Effector memory CD8-positive, alpha-beta T cell (primary cell): ENCODE data around the gene SEZ6.
A peak's percentile ranks its signal among the peaks of the same experiment; 100 is the strongest.

Experiments
- ATAC-seq: fragments of 150-1000 bp; cut with Tn5 transposase; replicated peaks from 2 replicates; pipeline ENCODE4 v1.10.0; 2021; ENCODE audit warnings: mild to moderate bottlenecking, moderate library complexity
- DNase-seq, 3 experiments: peaks; one replicate each; pipeline ENCODE4 v3.0.0; 2021
- H3K27ac Mint-ChIP-seq, 2 donors: one replicate each; pipeline ENCODE4 v1.8.0; 2022; ENCODE audit warnings: mild to moderate bottlenecking in 2 of 2, mixed read lengths in 2 of 2, moderate library complexity in 2 of 2
- H3K27me3 Mint-ChIP-seq, 2 donors: one replicate each; pipeline ENCODE4 v1.8.0; 2022; ENCODE audit warnings: mixed read lengths in 2 of 2
- H3K36me3 Mint-ChIP-seq: one replicate; pipeline ENCODE4 v1.8.0; 2022; ENCODE audit warnings: mild to moderate bottlenecking, moderate library complexity, mixed read lengths; ENCODE audit not compliant: insufficient read depth
- H3K4me1 Mint-ChIP-seq, 2 donors: one replicate each; pipeline ENCODE4 v1.8.0; 2022; ENCODE audit warnings: low read depth in 2 of 2, mixed read lengths in 2 of 2
- H3K4me3 Mint-ChIP-seq, 2 donors: one replicate each; pipeline ENCODE4 v1.8.0; 2022; ENCODE audit warnings: mild to moderate bottlenecking in 2 of 2, mixed read lengths in 2 of 2, moderate library complexity in 2 of 2
- H3K9me3 Mint-ChIP-seq, 2 donors: one replicate each; pipeline ENCODE4 v1.8.0; 2022; ENCODE audit warnings: mixed read lengths in 2 of 2

The SEZ6 gene

GRCh38 chr17:28928061-28928460 is 77.8 kb downstream of the SEZ6 start:
- Mint-ChIP-seq H3K27ac (peak overlapping the region; percentile 95 to 98), H3K4me1 (peaks cover 49% of the 10 kb centered on the region in 2 donors), H3K4me3 (peak overlapping the region in 1 of 2 donors; percentile 2), H3K27me3 (no peaks in the 10 kb centered on the region), H3K36me3 (peaks cover 44% of the 10 kb centered on the region), H3K9me3 (no peaks in the 10 kb centered on the region)
- no peak for ATAC-seq
- no peak for DNase-seq

- H3K4me1 Mint-ChIP-seq, result peaks cover 49 to 50% of the 10 kb centered on the region in 2 donors
- H3K27ac Mint-ChIP-seq, result peak overlapping the region; percentile 95 to 98
- DNase-seq (no peak), ATAC-seq (no peak)
- H3K27me3 Mint-ChIP-seq, result no peaks in the 10 kb centered on the region
- H3K4me3 Mint-ChIP-seq, result peak overlapping the region; percentile 61 to 75
- peaks cover 49% of the 10 kb centered on the region for H3K36me3 Mint-ChIP-seq
- H3K9me3 Mint-ChIP-seq, result no peaks in the 10 kb centered on the region
Observed at GRCh38 chr17:28926786-28927185, 79.0 kb downstream of the SEZ6 start.

- Mint-ChIP-seq H3K27ac (peak overlapping the region; percentile 95 to 98), H3K4me3 (peak overlapping the region; percentile 61 to 75), H3K9me3 (no peaks in the 10 kb centered on the region), H3K4me1 (peaks cover 45 to 52% of the 10 kb centered on the region in 2 donors), H3K27me3 (no peaks in the 10 kb centered on the region), H3K36me3 (peaks cover 53% of the 10 kb centered on the region)
- DNase-seq (no peak), ATAC-seq (no peak)
Observed at GRCh38 chr17:28926366-28926765, 79.5 kb downstream of the SEZ6 start.

- Mint-ChIP-seq H3K36me3 (peaks cover 57% of the 10 kb centered on the region), H3K27me3 (no peaks in the 10 kb centered on the region), H3K9me3 (no peaks in the 10 kb centered on the region), H3K27ac (peak overlapping the region; percentile 95 to 98), H3K4me3 (peak overlapping the region; percentile 61 to 75), H3K4me1 (peaks cover 45 to 52% of the 10 kb centered on the region in 2 donors)
- ATAC-seq, result peak; percentile 96
- peak; percentile 48 to 57 (median 53) for DNase-seq
Observed at GRCh38 chr17:28925912-28926365, 79.9 kb downstream of the SEZ6 start.

GRCh38 chr17:28920201-28920600 is 85.6 kb downstream of the SEZ6 start:
- H3K27ac Mint-ChIP-seq, result peak overlapping the region in 1 of 2 donors; percentile 74
- H3K36me3 Mint-ChIP-seq, result peaks cover 92% of the 10 kb centered on the region
- no peak for ATAC-seq
- no peak for DNase-seq
- no peaks in the 10 kb centered on the region for H3K9me3 Mint-ChIP-seq
- H3K4me3 Mint-ChIP-seq, result no peak overlapping the region
- H3K27me3 Mint-ChIP-seq, result no peaks in the 10 kb centered on the region
- H3K4me1 Mint-ChIP-seq, result peaks cover 14 to 21% of the 10 kb centered on the region in 2 donors

GRCh38 chr17:28918295-28918694 is 87.5 kb downstream of the SEZ6 start:
- Mint-ChIP-seq H3K27ac (peak overlapping the region in 1 of 2 donors; percentile 23), H3K4me3 (no peak overlapping the region), H3K9me3 (no peaks in the 10 kb centered on the region), H3K27me3 (no peaks in the 10 kb centered on the region), H3K4me1 (peaks cover 7 to 9% of the 10 kb centered on the region in 2 donors), H3K36me3 (peaks cover 97% of the 10 kb centered on the region)
- DNase-seq (no peak), ATAC-seq (no peak)

- H3K9me3 Mint-ChIP-seq, result no peaks in the 10 kb centered on the region
- peak overlapping the region; percentile 23 to 68 for H3K27ac Mint-ChIP-seq
- DNase-seq (no peak), ATAC-seq (no peak)
- peaks cover 7 to 8% of the 10 kb centered on the region in 2 donors for H3K4me1 Mint-ChIP-seq
- H3K36me3 Mint-ChIP-seq, result peaks cover 97% of the 10 kb centered on the region
- no peak overlapping the region for H3K4me3 Mint-ChIP-seq
- no peaks in the 10 kb centered on the region for H3K27me3 Mint-ChIP-seq
Observed at GRCh38 chr17:28917465-28917864, 88.4 kb downstream of the SEZ6 start.

- Mint-ChIP-seq H3K4me3 (no peak overlapping the region), H3K4me1 (peaks cover 7 to 8% of the 10 kb centered on the region in 2 donors), H3K27ac (peak overlapping the region in 1 of 2 donors; percentile 68), H3K9me3 (no peaks in the 10 kb centered on the region), H3K36me3 (peaks cover 97% of the 10 kb centered on the region), H3K27me3 (no peaks in the 10 kb centered on the region)
- ATAC-seq, result no peak
- DNase-seq, result no peak
Observed at GRCh38 chr17:28917029-28917428, 88.8 kb downstream of the SEZ6 start.

GRCh38 chr17:28916302-28916934 is 89.4 kb downstream of the SEZ6 start:
- no peaks in the 10 kb centered on the region for H3K9me3 Mint-ChIP-seq
- ATAC-seq (peak; percentile 79), DNase-seq (peak in 1 of 3 experiments; percentile 26)
- H3K4me3 Mint-ChIP-seq, result no peak overlapping the region
- H3K36me3 Mint-ChIP-seq, result peaks cover 97% of the 10 kb centered on the region
- peaks cover 4 to 7% of the 10 kb centered on the region in 2 donors for H3K4me1 Mint-ChIP-seq
- no peaks in the 10 kb centered on the region for H3K27me3 Mint-ChIP-seq
- H3K27ac Mint-ChIP-seq, result peak overlapping the region; percentile 17 to 60

GRCh38 chr17:28912938-28913333 is 92.9 kb downstream of the SEZ6 start:
- ATAC-seq (no peak), DNase-seq (no peak)
- Mint-ChIP-seq H3K27ac (peak overlapping the region; percentile 62 to 79), H3K4me1 (peaks cover 4 to 7% of the 10 kb centered on the region in 2 donors), H3K4me3 (no peak overlapping the region), H3K27me3 (no peaks in the 10 kb centered on the region), H3K36me3 (peaks cover 89% of the 10 kb centered on the region), H3K9me3 (no peaks in the 10 kb centered on the region)

GRCh38 chr17:28912281-28912937 is 93.4 kb downstream of the SEZ6 start:
- Mint-ChIP-seq H3K27me3 (no peaks in the 10 kb centered on the region), H3K4me1 (peaks cover 4 to 7% of the 10 kb centered on the region in 2 donors), H3K27ac (peak overlapping the region; percentile 62 to 79), H3K4me3 (no peak overlapping the region), H3K36me3 (peaks cover 86% of the 10 kb centered on the region), H3K9me3 (no peaks in the 10 kb centered on the region)
- no peak for DNase-seq
- ATAC-seq, result peak; percentile 50

- H3K27ac Mint-ChIP-seq, result peak overlapping the region; percentile 62 to 79
- no peaks in the 10 kb centered on the region for H3K27me3 Mint-ChIP-seq
Observed at GRCh38 chr17:28911411-28912045, 94.3 kb downstream of the SEZ6 start.

GRCh38 chr17:28910534-28910933 is 95.3 kb downstream of the SEZ6 start:
- DNase-seq, result no peak
- Mint-ChIP-seq H3K9me3 (no peaks in the 10 kb centered on the region), H3K27me3 (no peaks in the 10 kb centered on the region), H3K4me1 (peaks cover 3 to 4% of the 10 kb centered on the region in 2 donors), H3K27ac (peak overlapping the region in 1 of 2 donors; percentile 10), H3K4me3 (no peak overlapping the region), H3K36me3 (peaks cover 85% of the 10 kb centered on the region)
- ATAC-seq, result no peak

More at GRCh38 chr17:28911411-28912045, 94.3 kb downstream of the SEZ6 start:
- no peak overlapping the region for H3K4me3 Mint-ChIP-seq
- H3K4me1 Mint-ChIP-seq, result peaks cover 4 to 7% of the 10 kb centered on the region in 2 donors
- H3K36me3 Mint-ChIP-seq, result peaks cover 86% of the 10 kb centered on the region
- DNase-seq, result no peak
- ATAC-seq, result no peak
- H3K9me3 Mint-ChIP-seq, result no peaks in the 10 kb centered on the region
